Myocyte (in vitro differentiated cells): ENCODE measurements around the gene GPER1. TPM values are rescaled to one million over a fixed set of nuclear protein-coding genes. Genes with fewer than 3 reads are reported as not detected.

Experiments
- DNase-seq: peaks from one replicate; pipeline ENCODE4 v3.0.0-alpha.2; 2012; ENCODE audit warnings: low read depth
- total RNA-seq: library from RNA; depleted of rRNA; stranded (reverse); fragments of >200 nt; gene quantifications from 2 replicates; pipeline ENCODE4 v1.2.3, GENCODE V29; 2014

GPER1 gene
- total RNA-seq, 1 donor from 2014 or later: 1.1 TPM

DNA sequence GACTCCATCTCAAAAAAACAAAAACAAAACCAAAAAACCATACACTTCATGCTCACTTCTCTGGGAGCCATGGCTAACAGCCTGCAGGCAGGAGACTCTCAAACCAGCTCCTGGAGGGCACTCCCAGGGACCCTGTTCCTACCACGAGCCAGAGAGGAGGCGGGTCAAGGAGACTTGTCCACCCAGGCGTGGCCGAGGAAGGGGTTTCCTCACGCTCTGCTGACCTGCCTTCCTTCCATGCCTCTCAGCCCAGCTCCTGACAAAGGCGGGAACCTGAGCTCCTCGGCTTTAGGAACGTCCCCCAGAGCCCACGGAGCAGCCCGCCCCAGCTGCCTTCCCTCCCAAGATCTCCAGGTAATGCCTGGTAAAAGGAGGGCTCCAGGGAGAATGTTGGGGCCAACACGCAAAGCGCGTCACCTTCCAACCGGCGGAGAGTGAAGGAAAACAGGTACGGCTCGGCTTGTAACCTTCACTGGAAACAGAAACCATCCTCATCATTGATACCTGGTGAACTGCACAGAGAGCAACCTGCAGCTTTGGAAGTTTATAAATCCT lies 34.0 kb upstream of the GPER1 start:
- no peak for DNase-seq

DNA sequence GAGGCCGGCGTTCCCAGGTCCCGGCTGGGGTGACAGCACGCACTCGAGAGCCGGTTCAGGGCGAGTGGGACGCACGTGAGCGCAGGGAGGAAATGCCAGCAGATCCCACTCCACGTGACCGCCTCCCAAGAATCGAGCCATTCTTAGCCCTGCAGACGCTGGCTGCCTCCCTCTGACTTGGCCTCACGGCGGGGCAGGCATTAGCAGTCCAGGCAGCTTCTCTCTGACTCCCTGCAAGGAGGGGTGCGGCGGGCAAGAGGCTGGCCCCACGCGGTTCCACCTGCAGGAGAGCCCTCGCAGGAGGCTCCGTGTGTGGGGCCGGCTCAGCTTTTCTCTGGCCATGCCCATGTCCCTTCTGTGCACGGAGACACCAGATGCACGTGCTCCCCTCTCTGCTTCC lies 33.5 kb upstream of the GPER1 start:
- no peak for DNase-seq

DNA sequence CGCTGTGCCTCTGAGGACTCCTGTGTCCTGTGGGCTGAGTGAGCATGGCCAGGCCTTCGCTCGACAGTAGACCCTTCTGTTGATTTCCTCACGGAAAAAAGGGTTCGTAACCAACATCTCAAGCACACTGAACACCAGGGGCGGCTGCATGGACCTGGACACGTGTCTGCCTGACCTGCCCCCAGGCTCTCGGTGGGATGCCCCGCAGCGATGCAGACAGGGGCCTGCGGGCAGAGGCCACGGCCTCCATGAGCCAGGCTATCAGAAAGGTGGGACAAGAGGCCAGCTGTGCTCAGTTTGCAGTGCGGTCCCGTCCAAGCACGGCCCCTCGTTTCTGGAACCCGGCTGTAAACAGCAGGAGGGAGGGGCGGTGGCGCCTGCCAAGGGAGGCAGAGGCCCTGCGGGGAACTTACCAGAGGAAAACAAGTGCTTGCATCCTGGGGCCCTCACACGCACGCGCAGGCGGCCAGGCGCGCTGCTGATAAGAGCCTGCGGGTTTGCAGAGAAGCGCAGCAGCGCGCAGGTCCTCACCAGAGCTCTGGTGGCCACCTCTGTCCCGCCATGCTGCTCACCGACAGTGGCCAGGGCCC lies 33.0 kb upstream of the GPER1 start:
- no peak for DNase-seq

DNA sequence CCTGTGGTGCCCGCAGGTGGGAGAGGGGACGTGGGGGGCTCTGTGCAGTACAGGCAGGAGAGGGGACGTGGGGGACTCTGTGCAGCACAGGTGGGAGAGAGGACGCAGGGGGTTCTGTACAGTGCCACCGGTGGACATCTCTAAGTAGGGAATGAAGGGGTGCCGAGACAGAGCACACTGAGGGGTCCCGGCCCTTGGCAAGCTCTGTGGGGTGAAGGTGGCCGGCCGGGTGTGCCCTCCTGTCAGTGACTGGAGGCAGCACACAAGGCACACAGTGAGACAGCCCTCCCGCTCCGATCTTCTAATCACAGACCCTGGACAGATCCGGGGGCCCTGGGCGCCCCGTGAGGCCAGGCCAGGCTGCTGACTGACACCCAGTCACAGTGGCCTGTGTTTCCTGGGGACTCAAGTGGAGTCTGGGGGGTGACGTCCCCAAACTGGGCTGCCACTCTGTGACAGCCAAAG lies 32.4 kb upstream of the GPER1 start:
- DNase-seq: no peak

DNA sequence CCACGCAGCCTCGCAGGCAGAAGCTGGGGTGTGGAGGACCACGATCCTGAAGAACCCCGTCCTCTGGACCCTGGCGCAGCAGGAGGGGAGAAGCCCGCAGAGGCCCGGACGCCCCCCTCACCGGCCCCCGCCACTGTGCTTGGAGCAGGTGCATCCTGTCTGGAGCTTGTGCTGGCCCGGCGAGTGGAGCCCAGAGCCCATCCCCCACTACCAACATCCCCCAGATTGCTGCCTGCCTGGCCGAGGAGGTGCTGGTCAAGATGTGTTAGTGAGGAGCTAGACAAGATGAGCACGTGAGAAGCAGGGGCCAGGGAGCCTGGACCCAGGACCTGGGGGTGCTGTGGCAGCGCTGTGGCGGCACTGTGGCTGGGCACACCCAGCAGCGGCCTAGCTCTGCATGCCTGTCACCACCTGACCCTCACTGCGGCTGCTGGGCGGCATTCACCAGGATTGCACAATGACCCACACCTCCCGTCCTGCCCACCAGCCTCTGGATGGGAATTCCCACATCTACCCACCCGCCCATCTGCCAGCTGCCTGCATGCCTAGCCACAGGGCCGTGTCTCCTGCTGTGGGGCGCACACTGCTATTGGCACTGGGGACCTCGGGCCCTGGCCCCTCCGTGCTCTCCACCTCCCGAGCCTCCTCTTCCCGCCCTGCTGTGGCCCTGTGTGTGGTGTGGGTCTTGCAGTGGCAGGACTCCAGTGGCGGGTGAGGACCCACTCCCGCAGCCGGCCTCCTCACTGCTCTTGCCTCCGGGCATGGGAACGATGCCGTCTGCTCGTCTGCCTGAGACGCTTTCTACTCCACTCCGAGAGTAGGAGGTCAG lies 31.7 kb upstream of the GPER1 start:
- DNase-seq: peak; percentile 83

DNA sequence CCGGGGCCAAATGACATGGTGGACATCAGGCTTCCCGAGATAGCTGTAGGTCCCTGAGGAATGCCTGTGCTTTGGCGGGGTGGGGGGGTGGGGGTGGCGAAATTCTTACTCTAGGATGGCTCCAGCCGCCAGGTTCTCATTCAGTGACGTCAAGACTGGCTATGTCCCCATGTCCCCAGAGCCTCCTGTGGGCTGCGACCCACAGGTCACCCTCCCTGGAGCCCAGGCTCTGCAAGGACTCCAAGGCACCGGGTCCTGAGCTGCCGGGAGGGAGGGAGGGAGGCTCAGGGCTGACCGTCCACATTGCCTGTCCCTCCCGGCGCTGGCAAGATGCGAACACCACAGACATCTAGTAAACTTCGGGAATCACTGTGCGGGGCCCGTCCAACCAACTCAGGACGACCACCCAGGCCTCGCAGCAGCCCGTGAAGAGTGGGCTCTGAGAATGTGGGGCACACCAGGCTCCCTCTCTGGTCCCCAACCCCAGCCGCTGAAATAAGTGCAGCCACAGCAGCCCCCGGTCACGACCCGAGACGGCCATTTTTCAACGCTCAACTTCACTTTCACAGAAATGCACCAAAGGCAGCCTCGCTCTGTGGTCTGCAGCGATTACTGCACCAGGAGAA lies 31.0 kb upstream of the GPER1 start:
- no peak for DNase-seq

DNA sequence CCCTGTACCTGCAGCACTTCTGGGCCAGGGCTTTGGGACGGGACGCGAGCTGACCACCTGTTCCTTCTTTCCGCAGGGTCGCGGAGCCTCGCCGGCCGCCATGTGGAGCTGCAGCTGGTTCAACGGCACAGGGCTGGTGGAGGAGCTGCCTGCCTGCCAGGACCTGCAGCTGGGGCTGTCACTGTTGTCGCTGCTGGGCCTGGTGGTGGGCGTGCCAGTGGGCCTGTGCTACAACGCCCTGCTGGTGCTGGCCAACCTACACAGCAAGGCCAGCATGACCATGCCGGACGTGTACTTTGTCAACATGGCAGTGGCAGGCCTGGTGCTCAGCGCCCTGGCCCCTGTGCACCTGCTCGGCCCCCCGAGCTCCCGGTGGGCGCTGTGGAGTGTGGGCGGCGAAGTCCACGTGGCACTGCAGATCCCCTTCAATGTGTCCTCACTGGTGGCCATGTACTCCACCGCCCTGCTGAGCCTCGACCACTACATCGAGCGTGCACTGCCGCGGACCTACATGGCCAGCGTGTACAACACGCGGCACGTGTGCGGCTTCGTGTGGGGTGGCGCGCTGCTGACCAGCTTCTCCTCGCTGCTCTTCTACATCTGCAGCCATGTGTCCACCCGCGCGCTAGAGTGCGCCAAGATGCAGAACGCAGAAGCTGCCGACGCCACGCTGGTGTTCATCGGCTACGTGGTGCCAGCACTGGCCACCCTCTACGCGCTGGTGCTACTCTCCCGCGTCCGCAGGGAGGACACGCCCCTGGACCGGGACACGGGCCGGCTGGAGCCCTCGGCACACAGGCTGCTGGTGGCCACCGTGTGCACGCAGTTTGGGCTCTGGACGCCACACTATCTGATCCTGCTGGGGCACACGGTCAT lies 30.3 kb upstream of the GPER1 start:
- DNase-seq: no peak

DNA sequence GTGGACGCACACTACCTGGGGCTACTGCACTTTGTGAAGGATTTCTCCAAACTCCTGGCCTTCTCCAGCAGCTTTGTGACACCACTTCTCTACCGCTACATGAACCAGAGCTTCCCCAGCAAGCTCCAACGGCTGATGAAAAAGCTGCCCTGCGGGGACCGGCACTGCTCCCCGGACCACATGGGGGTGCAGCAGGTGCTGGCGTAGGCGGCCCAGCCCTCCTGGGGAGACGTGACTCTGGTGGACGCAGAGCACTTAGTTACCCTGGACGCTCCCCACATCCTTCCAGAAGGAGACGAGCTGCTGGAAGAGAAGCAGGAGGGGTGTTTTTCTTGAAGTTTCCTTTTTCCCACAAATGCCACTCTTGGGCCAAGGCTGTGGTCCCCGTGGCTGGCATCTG lies 29.6 kb upstream of the GPER1 start:
- no peak for DNase-seq

DNA sequence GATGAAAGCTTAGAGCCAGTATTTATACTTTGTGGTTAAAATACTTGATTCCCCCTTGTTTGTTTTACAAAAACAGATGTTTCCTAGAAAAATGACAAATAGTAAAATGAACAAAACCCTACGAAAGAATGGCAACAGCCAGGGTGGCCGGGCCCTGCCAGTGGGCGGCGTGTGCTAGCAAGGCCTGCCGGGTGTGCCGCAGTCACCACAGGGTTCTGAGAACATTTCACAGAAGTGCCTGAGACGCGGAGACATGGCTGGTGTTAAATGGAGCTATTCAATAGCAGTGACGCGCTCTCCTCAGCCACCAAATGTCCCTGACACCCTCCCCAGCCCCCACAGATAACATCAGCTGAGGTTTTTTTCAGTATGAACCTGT lies 29.1 kb upstream of the GPER1 start:
- DNase-seq: no peak

DNA sequence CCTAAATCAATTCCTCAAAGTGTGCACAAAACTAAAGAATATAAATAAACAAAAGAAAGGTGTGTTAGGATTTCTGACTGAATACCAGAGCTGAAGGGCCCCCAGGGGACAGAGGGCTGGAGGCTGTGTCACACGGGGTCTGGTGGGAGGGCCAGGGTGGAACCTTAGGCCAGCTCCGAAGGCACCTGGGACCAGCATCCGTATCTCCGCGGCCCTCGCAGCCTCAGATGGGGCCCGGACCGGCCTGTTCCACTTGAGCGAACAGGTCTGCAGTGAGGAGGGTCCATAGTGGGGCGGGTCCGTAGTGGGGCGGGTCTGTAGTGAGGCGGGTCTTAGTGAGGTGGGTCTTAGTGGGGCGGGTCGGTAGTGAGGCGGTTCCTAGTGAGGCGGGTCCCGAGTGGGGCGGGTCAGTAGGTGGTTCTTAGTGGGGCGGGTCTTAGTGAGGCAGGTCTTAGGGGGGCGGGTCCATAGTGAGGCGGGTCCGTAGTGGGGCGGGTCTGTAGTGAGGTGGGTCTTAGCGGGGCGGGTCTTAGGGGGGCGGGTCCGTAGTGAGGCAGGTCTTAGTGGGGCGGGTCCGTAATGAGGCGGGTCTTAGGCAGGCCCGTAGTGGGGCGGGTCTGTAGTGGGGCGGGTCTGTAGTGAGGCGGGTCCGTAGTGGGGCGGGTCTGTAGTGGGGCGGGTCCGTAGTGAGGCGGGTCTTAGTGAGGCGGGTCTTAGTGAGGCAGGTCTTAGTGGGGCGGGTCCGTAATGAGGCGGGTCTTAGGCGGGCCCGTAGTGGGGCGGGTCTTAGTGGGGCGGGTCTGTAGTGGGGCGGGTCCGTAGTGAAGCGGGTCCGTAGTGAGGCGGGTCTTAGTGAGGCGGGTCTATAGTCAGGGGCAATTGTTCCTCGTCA lies 28.5 kb upstream of the GPER1 start:
- no peak for DNase-seq

DNA sequence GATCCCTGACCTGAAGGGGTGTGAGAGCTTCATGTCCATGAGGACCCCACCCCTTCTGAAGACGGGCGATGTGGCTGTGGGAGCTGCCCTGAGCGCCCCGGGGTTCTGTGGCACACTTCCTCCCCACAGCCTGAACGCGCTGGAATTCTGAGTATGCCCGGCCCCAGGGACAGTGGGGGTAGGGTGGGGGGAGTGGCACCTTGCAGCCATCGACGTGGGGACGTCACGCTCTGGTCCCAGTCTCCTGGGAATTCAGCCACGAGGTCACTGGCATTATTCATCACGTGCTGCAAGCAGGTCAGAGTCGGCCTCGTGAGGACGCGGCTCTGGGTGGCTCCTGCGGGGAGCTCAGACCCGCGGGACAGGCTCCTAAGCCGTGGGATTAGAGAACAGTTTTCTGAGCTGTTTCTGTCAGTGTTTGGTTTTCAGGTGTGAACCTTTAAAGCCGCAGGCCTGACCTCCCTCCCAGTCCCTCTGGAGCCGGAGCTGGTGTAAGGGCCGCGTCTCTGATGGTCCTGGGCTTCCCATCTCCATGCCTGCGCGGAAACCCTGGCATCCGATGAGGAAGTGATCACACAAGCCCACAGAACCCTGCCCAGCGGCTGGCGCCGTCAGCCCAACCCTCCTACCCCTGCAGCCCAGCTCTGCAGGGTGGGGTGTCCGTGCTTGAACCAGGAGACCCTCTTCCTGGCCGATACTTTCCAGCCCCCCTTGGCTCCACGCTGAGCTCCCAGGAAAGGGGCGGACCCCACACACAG lies 27.4 kb upstream of the GPER1 start:
- DNase-seq: no peak

DNA sequence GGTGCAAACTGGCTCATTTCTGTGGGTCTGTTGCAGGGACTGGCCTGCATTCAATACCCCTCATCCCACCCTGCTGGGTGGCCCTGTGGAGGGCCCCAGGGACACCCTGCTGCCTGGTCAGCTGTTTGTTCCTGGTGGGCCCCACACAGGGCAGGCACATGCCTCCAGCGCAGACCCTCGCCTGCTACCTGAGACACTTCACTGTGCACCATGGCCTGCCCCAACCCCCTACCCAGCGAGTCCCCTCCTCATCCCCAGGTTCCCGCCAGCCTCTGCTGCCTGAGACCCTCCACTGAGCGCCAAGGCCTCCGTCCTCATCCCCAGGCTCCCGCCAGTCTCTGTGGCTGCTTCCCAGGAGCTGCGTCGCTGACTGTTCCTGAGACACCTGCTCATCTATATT lies 26.7 kb upstream of the GPER1 start:
- DNase-seq: no peak

DNA sequence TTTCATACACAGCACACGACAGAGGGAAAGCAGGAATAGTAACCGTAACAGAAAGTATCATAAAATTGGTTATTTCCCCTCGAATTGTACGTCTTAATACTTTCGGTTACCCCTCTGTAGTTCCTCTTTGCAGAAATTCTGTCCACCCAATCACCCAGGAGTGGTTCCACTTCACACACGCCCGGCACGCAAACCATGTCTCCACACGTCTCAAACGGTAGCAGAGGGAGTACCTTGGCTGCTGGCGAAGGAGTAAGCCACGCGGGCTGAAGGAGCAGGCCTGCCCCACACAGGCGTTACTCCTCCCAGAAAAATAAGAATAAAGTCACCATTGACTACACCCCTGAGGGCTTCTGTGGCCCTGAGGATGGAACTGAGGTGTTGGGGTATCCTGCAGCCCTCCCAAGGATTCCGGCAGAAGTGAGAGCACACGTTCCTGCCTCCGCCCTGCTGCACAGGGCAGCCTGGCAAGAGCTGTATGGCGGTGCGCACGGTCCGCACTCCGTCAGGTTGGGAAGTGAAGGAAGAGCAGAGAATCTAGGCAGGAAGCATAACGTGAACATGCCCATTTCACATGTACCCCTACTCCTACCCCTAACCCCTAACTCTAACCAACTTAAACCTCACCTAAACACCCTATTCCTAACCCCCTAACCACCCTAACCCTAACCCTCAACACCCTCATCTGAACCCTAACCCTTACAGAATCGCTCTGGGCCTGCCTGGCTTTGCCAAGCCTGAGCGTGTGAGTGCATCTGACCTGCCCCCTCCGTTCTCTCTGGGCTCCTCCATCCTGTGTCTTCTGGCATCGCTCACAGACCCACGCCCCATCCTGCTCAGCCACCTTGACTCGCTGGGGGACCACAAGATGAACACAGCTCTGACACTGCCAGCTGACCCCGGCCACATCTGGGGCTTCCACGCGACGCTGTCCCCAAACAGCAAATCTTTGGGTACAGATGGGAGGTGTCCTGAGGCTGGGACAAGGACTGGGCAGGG lies 25.3 kb upstream of the GPER1 start:
- no peak for DNase-seq

DNA sequence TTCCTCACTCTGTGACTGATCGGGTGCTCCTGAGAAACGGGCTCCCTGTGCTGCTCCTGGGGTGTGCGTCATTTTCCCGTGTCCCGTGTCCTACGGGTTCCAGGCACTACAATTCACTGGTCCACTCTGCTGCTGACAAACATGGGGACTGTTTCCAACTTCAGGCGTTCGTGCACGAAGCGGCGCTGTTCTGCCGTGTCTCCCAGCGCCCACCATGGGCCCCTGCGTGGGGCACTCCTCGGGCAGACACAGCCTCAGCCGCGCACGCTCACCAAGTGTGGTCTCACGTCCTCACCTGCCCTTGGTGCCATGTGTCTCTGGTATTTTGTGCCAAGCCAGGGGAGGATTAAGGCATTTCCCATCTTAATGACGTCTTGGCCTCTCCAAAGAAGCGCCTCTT lies 24.6 kb upstream of the GPER1 start:
- no peak for DNase-seq

DNA sequence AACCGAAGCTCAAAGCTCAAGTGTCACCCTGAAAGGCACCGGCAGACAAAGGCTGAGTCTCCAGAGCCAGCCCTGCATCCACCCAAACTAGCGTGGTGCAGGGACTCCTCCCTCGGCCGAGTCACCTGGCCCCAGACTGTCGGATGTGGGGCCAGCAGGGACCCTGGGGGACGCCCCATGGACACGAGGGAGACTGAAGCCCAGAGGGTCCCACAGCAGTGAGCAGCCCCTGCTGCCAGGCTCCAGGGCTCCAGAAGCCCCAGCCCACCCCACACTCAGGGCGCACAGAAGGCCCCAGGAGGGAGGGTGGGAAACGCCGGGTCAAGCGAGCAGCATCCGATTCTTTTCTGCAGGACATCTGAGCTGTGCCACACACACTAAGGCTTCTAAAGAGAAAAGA lies 23.3 kb upstream of the GPER1 start:
- no peak for DNase-seq

DNA sequence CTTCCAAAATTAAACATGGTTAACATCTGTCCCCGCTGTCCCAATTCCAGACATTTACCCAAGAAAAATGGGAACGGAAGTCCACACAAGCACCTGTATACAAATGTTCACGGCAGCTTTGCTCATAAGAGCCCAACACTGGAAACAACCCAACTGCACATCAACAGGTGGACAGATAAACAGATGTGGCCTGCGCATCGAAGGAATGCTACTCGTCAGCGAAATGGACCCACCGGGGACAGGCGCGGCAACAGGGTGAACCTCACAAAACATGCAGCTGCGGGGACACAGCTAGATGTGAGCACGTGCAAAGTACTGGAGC lies 22.7 kb upstream of the GPER1 start:
- DNase-seq: no peak

DNA sequence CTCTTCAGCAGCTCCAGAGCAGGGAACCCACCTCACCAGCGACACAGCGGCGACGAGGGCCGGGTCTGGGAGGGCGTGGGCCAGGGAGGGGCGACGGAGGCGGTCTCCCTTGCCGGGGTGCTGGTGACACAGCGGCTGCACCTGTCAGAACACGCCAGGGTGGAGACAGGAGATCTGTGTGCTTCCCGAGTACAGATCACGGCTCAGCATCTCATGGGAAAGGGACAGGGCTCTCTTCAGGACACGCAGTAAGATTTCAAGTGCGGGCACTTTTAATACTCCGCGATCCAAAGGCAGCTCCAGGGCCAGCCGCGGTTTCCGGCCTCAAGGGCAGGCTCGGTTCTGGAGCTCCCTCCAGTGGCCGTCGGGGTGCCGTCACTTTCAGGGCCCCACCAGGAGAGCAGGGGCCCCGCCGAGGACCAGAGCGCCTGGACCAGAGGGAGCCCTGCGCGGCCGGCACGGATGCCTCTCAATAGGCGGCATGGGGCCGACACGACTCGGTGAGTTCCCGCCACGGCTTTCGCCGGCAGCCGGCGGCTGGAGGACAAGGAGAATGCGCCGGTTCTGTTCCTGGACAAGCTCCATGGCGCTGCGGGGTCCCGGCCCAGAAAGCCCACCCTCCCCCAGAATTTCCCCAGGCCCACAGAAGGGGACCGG lies 22.2 kb upstream of the GPER1 start:
- peak; percentile 82 for DNase-seq

DNA sequence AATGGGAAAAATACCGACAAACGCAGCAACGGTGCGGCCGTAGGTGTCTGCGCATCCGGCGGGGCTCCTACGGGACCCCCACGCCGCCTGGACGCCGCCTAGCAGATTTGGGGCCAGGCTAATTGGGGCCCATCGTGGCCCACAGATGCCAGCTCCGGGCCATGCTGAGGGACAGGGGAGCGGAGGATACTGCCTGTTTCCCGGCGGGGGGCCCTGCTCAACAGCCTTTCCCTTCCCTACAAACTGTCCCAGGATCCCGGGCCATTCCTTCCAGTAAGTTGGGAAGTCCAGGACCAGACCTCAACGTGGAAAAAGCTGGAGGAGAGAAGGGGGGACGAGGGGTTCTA lies 21.7 kb upstream of the GPER1 start:
- no peak for DNase-seq
